ENCODE results near the gene EMX1. TPM values are rescaled to one million over a fixed set of nuclear protein-coding genes. Genes with fewer than 3 reads are reported as not detected.

Gene EMX1
- total and polyA plus RNA-seq, 7 donors, result 0.60 to 1.4 (median 0.71) TPM; not detected in 4

DNA sequence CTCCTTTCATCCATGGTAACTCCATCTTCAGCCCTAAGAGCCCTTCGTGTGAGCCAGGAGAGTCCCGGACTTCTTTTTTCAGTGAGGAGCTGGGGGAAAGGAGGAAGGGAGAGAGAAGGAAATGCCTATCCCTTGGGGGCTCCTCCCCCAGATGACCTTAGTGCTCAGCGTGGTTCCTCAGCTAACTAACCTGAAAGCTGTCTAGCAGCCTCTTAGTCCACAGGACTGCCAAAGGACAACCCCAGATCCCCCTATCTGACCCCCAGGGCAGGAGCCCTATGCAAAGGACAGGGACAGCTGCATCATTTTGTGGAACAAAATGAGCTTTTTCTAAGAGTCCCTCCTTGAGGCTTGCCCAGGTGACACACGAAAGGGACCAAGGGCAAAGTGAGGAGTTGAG is 22.2 kb upstream of the EMX1 start:
- 15 to 16% methylated on average over 4 of the region's 4 CpGs for WGBS, 2 donors
- Histone ChIP-seq H3K27me3 (peaks cover 0 to 33% (median 10%) of the 10 kb centered on the region in 3 donors), H3K4me1 (peaks cover 0 to 15% (median 7%) of the 10 kb centered on the region in 4 donors), H3K9me3 (no peaks in the 10 kb centered on the region), H3K4me3 (no peak overlapping the region), H3K27ac (no peak overlapping the region), H3K36me3 (peaks cover 0 to 15% (median 9%) of the 10 kb centered on the region in 4 donors)
- intact Hi-C loops (cut with DNase I), result no loop called here
- TF ChIP-seq, protein P1, sequence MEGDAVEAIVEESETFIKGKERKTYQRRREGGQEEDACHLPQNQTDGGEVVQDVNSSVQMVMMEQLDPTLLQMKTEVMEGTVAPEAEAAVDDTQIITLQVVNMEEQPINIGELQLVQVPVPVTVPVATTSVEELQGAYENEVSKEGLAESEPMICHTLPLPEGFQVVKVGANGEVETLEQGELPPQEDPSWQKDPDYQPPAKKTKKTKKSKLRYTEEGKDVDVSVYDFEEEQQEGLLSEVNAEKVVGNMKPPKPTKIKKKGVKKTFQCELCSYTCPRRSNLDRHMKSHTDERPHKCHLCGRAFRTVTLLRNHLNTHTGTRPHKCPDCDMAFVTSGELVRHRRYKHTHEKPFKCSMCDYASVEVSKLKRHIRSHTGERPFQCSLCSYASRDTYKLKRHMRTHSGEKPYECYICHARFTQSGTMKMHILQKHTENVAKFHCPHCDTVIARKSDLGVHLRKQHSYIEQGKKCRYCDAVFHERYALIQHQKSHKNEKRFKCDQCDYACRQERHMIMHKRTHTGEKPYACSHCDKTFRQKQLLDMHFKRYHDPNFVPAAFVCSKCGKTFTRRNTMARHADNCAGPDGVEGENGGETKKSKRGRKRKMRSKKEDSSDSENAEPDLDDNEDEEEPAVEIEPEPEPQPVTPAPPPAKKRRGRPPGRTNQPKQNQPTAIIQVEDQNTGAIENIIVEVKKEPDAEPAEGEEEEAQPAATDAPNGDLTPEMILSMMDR (IDR thresholded peaks at IDR 0.05), result no peak
- TF ChIP-seq POLR2AphosphoS5 (IDR thresholded peaks at IDR 0.05) (no peak), POLR2A (IDR thresholded peaks at IDR 0.05) (no peak), EP300 (IDR thresholded peaks at IDR 0.05) (no peak)
- no peak for DNase-seq

DNA sequence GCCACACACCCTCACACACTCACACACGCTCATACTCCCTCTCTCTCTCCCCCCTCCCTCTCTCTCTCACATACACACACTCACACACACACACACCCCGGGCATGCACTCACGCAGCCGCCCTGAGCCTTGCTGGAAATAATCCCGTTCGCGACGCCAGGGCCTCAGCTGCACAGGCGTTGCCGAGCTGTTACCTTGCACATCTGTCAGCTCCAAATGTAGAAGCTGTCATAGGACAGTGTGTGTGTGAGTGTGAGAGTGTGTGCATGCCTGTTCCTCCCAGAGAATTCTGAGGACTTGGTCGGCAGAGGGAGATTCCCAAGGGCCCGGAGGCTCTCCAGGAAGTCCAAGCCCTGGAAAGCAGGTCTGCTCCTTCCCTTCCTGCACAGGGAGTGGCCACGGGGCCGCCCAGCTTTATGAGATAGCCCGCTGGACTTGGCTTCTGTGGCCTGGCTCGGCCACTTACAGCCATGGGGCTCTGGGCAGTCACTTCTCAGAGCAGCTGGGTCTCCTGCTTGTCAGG is 21.5 kb upstream of the EMX1 start:
- TF ChIP-seq, protein P1 (IDR thresholded peaks at IDR 0.05), result no peak
- TF ChIP-seq EP300 (IDR thresholded peaks at IDR 0.05) (no peak), POLR2AphosphoS5 (IDR thresholded peaks at IDR 0.05) (no peak), POLR2A (IDR thresholded peaks at IDR 0.05) (no peak)
- intact Hi-C loops (cut with DNase I), result no loop called here
- WGBS, 2 donors, result 3 to 17% methylated on average over 16 of the region's 16 CpGs
- Histone ChIP-seq H3K4me3 (peak overlapping the region in 1 of 4 donors; percentile 10), H3K9me3 (no peaks in the 10 kb centered on the region), H3K27me3 (peaks cover 0 to 33% (median 10%) of the 10 kb centered on the region in 3 donors), H3K36me3 (peaks cover 0 to 15% (median 9%) of the 10 kb centered on the region in 4 donors), H3K27ac (no peak overlapping the region), H3K4me1 (peaks cover 0 to 14% (median 6%) of the 10 kb centered on the region in 4 donors)
- no peak for DNase-seq

- no peak for DNase-seq
- no peak overlapping the region for H3K27ac ChIP-seq
- no peak overlapping the region for H3K4me3 ChIP-seq
- peaks cover 0 to 36% (median 10%) of the 10 kb centered on the region in 3 donors for H3K27me3 ChIP-seq
- peaks cover 0 to 11% (median 6%) of the 10 kb centered on the region in 4 donors for H3K36me3 ChIP-seq
- TF ChIP-seq, protein P1 (IDR thresholded peaks at IDR 0.05), result no peak
- TF ChIP-seq EP300 (IDR thresholded peaks at IDR 0.05) (no peak), POLR2A (IDR thresholded peaks at IDR 0.05) (no peak), POLR2AphosphoS5 (IDR thresholded peaks at IDR 0.05) (no peak)
- WGBS, 2 donors, result 79% methylated on average over 4 of the region's 4 CpGs
- intact Hi-C loops (cut with DNase I), result no loop called here
- peaks cover 0 to 12% (median 5%) of the 10 kb centered on the region in 4 donors for H3K4me1 ChIP-seq
- H3K9me3 ChIP-seq, result no peaks in the 10 kb centered on the region
These were observed 20.9 kb upstream of the EMX1 start for GRCh38 chr2:72896446-72896845.

- WGBS, 2 donors, result 75 to 86% methylated on average over 18 of the region's 18 CpGs
- no peak for DNase-seq
- H3K27me3 ChIP-seq, result peaks cover 0 to 43% (median 10%) of the 10 kb centered on the region in 3 donors
- peaks cover 0 to 12% (median 5%) of the 10 kb centered on the region in 4 donors for H3K4me1 ChIP-seq
- TF ChIP-seq POLR2AphosphoS5 (IDR thresholded peaks at IDR 0.05) (no peak), POLR2A (IDR thresholded peaks at IDR 0.05) (no peak), EP300 (IDR thresholded peaks at IDR 0.05) (no peak)
- TF ChIP-seq, protein P1 (IDR thresholded peaks at IDR 0.05), result no peak
- H3K9me3 ChIP-seq, result no peaks in the 10 kb centered on the region
- H3K4me3 ChIP-seq, result no peak overlapping the region
- intact Hi-C loops (cut with DNase I), result no loop called here
- H3K27ac ChIP-seq, result no peak overlapping the region
- H3K36me3 ChIP-seq, result no peaks in the 10 kb centered on the region
These were observed 19.3 kb upstream of the EMX1 start for GRCh38 chr2:72897785-72898584.
